ENCODE results near the gene OR10A4.

OR10A4 gene

DNA sequence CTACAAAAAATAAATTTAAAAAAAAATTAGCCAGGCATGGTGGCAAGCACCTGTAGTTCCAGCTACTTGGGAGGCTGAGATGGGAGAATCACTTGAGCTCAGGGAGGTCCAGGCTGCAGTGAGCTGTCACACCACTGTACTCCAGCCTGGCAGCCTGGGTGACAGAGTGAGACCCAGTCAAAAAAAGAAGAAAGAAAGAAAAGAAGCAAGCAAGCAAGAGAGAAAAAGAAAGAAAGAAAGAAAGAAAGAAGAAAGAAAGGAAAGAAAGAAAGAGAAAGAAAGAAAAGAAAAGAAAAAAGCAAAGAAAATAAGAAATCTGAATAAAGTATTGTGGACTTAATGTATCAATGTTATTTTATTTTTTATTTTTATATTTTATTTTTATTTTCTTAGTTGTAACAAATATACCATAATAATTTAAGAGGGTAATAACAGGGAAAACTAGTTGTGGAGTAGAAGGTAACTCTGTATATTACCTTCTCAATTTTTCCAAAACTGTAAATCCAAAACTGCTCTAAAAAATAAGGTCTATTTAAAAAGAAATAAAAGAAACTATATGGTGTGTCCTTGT, 48.7 kb downstream of the OR10A4 start:
- Histone ChIP-seq H3K27ac (no peak overlapping the region), H3K27me3 (replicated peaks) (no peaks in the 10 kb centered on the region), H3K4me3 (ENCODE audit: low read depth, low read length) (no peak overlapping the region), H3K36me3 (replicated peaks) (no peaks in the 10 kb centered on the region)
- in situ Hi-C loops (cut with HindIII; ENCODE audit: low pct_ligation_motif_present, low sequenced_read_pairs) = no loop called here
- TF ChIP-seq, protein P1, sequence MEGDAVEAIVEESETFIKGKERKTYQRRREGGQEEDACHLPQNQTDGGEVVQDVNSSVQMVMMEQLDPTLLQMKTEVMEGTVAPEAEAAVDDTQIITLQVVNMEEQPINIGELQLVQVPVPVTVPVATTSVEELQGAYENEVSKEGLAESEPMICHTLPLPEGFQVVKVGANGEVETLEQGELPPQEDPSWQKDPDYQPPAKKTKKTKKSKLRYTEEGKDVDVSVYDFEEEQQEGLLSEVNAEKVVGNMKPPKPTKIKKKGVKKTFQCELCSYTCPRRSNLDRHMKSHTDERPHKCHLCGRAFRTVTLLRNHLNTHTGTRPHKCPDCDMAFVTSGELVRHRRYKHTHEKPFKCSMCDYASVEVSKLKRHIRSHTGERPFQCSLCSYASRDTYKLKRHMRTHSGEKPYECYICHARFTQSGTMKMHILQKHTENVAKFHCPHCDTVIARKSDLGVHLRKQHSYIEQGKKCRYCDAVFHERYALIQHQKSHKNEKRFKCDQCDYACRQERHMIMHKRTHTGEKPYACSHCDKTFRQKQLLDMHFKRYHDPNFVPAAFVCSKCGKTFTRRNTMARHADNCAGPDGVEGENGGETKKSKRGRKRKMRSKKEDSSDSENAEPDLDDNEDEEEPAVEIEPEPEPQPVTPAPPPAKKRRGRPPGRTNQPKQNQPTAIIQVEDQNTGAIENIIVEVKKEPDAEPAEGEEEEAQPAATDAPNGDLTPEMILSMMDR (IDR thresholded peaks at IDR 0.05; ENCODE audit: low read depth, low read length, missing control alignments) = no peak
- no peak for DNase-seq

- DNase-seq = no peak
- in situ Hi-C loops (cut with HindIII; ENCODE audit: low pct_ligation_motif_present, low sequenced_read_pairs) = no loop called here
- Histone ChIP-seq H3K36me3 (replicated peaks) (no peaks in the 10 kb centered on the region), H3K4me3 (ENCODE audit: low read depth, low read length) (peak overlapping the region; percentile 88), H3K27ac (no peak overlapping the region), H3K27me3 (replicated peaks) (no peaks in the 10 kb centered on the region)
- TF ChIP-seq, protein P1 (IDR thresholded peaks at IDR 0.05; ENCODE audit: low read depth, low read length, missing control alignments) = no peak
Measured at GRCh38 chr11:6925636-6926207, 49.3 kb downstream of the OR10A4 start.

DNA sequence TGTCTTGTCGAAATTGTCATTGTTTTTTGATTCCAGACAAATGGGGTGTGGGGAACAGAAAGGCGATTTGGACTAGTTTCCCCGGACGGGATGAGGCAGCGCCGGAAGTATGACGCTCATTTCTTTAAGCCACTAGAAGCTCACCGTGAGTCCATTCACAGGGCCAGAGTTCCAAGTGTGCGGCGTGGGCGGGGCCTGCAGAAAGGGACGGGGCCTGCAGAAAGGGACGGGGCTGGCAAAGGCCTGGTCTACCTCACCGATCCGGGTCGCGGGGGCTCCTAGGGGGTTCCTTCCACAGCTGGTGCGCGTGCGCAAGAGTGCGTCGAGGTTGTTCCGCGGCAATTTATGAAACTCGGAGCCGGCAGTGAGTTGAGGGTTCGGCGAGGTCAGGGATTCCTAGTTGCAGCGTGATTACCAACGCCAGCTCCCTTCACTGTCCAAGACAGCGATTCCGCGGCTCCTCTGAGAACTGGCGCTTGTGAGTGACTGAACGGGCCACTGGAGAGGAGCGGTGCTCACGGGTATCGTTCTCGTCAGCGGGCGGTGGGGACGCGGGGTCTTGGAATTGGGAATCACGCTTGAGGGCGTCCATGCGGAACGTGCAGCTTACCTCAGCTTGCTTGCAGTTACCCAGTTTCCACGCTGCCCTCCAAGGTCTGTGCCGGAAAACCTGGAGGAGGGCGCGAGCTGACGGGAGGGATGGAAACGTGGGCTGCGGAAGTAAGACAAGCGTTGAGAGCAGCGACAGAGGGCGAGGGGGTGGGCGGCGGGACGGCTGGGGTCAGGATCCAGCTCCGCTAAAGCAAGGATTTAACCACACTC, 50.0 kb downstream of the OR10A4 start, which contains the start of gene ZNF215:
Gene ZNF215 (plus strand): TSS at position 219 of the 822 bp plus-strand sequence. CDS start 5,847 bp downstream, outside the sequence.
- DNase-seq = peak; percentile 83
- in situ Hi-C loops (cut with HindIII; ENCODE audit: low pct_ligation_motif_present, low sequenced_read_pairs) = no loop called here
- Histone ChIP-seq H3K27ac (peak within 1 kb of the TSS; percentile 8), H3K27me3 (replicated peaks) (no peaks in the 10 kb centered on the region), H3K36me3 (replicated peaks) (no peaks in the 10 kb centered on the region), H3K4me3 (ENCODE audit: low read depth, low read length) (peak within 1 kb of the TSS; percentile 88)
- TF ChIP-seq, protein P1 (IDR thresholded peaks at IDR 0.05; ENCODE audit: low read depth, low read length, missing control alignments) = no peak

GRCh38 chr11:6927030-6927617, 50.7 kb downstream of the OR10A4 start:
- TF ChIP-seq, protein P1 (IDR thresholded peaks at IDR 0.05; ENCODE audit: low read depth, low read length, missing control alignments) = no peak
- DNase-seq = no peak
- no peaks in the 10 kb centered on the region for H3K27me3 ChIP-seq (replicated peaks)
- H3K36me3 ChIP-seq (replicated peaks) = no peaks in the 10 kb centered on the region
- in situ Hi-C loops (cut with HindIII; ENCODE audit: low pct_ligation_motif_present, low sequenced_read_pairs) = no loop called here
- H3K4me3 ChIP-seq (ENCODE audit: low read depth, low read length) = peak overlapping the region; percentile 88
- H3K27ac ChIP-seq = no peak overlapping the region
